Upper lobe of left lung (tissue), 4 donors: ENCODE results near the gene TUBB3.
A peak's percentile ranks its signal among the peaks of the same experiment; 100 is the strongest.

Source experiments
- POLR2A ChIP-seq, 4 donors: fragments of 450-650 bp; IDR thresholded peaks; one replicate each; pipeline ENCODE4 v1.5.1; 2016 to 2017; ENCODE audit warnings: antibody characterized with exemption in 4 of 4, mild to moderate bottlenecking in 2 of 4
- POLR2AphosphoS5 ChIP-seq, 2 donors: sonication (generic); formaldehyde crosslinking; IDR thresholded peaks; one replicate each; pipeline ENCODE4 v1.5.1; 2017; ENCODE audit warnings: antibody characterized with exemption in 2 of 2
- TF ChIP-seq, protein P1 (sequence below), 6 experiments: fragments of 450-650 bp in 4 of 6; fragments of 200-600 bp in 2 of 6; sonication (generic) in 2 of 6; IDR thresholded peaks; one replicate each; pipeline ENCODE4 v1.5.1; 2016 to 2019; ENCODE audit warnings: antibody characterized with exemption in 6 of 6

- TF ChIP-seq, protein P1, sequence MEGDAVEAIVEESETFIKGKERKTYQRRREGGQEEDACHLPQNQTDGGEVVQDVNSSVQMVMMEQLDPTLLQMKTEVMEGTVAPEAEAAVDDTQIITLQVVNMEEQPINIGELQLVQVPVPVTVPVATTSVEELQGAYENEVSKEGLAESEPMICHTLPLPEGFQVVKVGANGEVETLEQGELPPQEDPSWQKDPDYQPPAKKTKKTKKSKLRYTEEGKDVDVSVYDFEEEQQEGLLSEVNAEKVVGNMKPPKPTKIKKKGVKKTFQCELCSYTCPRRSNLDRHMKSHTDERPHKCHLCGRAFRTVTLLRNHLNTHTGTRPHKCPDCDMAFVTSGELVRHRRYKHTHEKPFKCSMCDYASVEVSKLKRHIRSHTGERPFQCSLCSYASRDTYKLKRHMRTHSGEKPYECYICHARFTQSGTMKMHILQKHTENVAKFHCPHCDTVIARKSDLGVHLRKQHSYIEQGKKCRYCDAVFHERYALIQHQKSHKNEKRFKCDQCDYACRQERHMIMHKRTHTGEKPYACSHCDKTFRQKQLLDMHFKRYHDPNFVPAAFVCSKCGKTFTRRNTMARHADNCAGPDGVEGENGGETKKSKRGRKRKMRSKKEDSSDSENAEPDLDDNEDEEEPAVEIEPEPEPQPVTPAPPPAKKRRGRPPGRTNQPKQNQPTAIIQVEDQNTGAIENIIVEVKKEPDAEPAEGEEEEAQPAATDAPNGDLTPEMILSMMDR (IDR thresholded peaks at IDR 0.05) = peak in 1 of 6 experiments; percentile 10
- TF ChIP-seq POLR2A (IDR thresholded peaks at IDR 0.05) = no peak
- TF ChIP-seq POLR2AphosphoS5 (IDR thresholded peaks at IDR 0.05) = no peak
These were observed 2.5 kb downstream of the TUBB3 start for GRCh38 chr16:89925596-89926079.
